ENCODE results near the gene TBC1D22A.
"Not testable (repeated sequence)": the region's sequence is repeated elsewhere in the genome, so short reads cannot be mapped to it uniquely, and the experiment has no call there.

Gene TBC1D22A

GRCh38 chr22:47129902-47130635, 367.6 kb downstream of the TBC1D22A start:
- no peak for DNase-seq

- DNase-seq = no peak
These were observed 368.6 kb downstream of the TBC1D22A start for GRCh38 chr22:47130883-47131631.

GRCh38 chr22:47131632-47132427, 369.4 kb downstream of the TBC1D22A start:
- no peak for DNase-seq

- DNase-seq = no peak
These were observed 370.0 kb downstream of the TBC1D22A start for GRCh38 chr22:47132428-47132825.

- no peak for DNase-seq
These were observed 370.9 kb downstream of the TBC1D22A start for GRCh38 chr22:47133061-47133969.

- no peak for DNase-seq
These were observed 371.8 kb downstream of the TBC1D22A start for GRCh38 chr22:47134222-47134621.

GRCh38 chr22:47135338-47135737, 372.9 kb downstream of the TBC1D22A start:
- DNase-seq = no peak

GRCh38 chr22:47136050-47136449, 373.6 kb downstream of the TBC1D22A start:
- no peak for DNase-seq

GRCh38 chr22:47136671-47137070, 374.2 kb downstream of the TBC1D22A start:
- no peak for DNase-seq

- no peak for DNase-seq
These were observed 376.8 kb downstream of the TBC1D22A start for GRCh38 chr22:47139013-47139789.

- no peak for DNase-seq
These were observed 377.3 kb downstream of the TBC1D22A start for GRCh38 chr22:47139790-47140119.

GRCh38 chr22:47140975-47141374, 378.5 kb downstream of the TBC1D22A start:
- DNase-seq = not testable (repeated sequence)

GRCh38 chr22:47142427-47143046, 380.1 kb downstream of the TBC1D22A start:
- DNase-seq = no peak

GRCh38 chr22:47143249-47143938, 380.9 kb downstream of the TBC1D22A start:
- no peak for DNase-seq

GRCh38 chr22:47144076-47144765, 381.8 kb downstream of the TBC1D22A start:
- no peak for DNase-seq

GRCh38 chr22:47144791-47145425, 382.5 kb downstream of the TBC1D22A start:
- no peak for DNase-seq

- DNase-seq = no peak
These were observed 383.4 kb downstream of the TBC1D22A start for GRCh38 chr22:47145883-47146282.

- DNase-seq = no peak
These were observed 383.9 kb downstream of the TBC1D22A start for GRCh38 chr22:47146391-47146790.

GRCh38 chr22:47146941-47147340, 384.5 kb downstream of the TBC1D22A start:
- DNase-seq = no peak
